Mammary epithelial cell (primary cell): Measurements from ENCODE around the gene SKI.

ENCODE experiments used
- CTCF ChIP-seq, 2 donors: IDR thresholded peaks in 1 of 2; conservative IDR thresholded peaks in 1 of 2; 2 replicates each; pipeline ENCODE4 v1.5.1; 2011 to 2012; ENCODE audit warnings: inconsistent platforms in 2 of 2, low read length in 2 of 2, mild to moderate bottlenecking in 2 of 2, control low read depth in 1 of 2, low read depth in 1 of 2; ENCODE audit not compliant: insufficient read depth in 1 of 2; ENCODE audit errors: extremely low read depth in 1 of 2
- EZH2 ChIP-seq: IDR thresholded peaks from 2 replicates; pipeline ENCODE4 v1.6.1; 2012; ENCODE audit warnings: low read length, inconsistent platforms, borderline replicate concordance

DNA sequence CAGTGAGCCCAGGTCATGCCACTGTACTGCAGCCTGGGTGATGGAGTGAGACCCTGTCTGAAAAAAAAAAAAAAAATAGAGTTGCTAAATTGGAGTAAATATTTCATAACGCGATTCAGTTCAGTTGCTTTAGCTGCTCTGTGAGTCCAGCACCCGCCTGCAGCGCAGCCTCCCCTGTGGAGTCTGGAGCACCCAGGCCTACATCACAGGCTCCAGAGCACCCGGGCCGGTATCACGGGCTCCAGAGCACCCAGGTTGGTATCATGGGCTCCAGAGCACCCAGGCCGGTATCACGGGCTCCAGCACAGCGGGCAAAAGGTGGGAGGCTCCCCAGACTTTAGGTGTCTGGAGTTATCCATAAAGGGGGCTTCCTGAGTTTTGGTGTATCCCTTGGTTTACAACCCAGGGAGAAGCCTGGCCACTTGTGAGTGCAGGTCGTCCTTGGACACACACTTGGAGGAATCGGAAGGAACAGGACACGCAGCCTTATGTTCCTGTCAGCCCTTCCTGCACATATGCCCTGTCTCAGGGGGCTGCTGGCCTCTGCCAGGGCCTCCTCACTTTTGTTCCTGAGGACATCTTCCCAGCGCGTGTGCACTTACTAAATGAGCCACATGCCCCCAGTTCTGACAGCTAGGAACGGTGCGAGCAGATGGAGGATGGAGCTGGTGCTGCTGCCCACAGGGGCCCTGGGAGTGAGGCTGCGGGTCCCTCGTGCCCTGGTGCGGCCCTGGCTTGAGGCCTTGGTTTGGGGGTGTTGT is 25.1 kb downstream of the SKI start:
- no peak for TF ChIP-seq EZH2
- TF ChIP-seq CTCF (conservative IDR thresholded peaks at IDR 0.05 in 1 of 2, IDR thresholded peaks at IDR 0.05 in 1 of 2; ENCODE audit: extremely low read depth in 1 of 2, insufficient read depth in 1 of 2, low read depth in 1 of 2, low read length in 2 of 2), result no peak
